GM21619 (cell line): ENCODE measurements around the gene NAA38.
"Not testable (repeated sequence)": the region's sequence is repeated elsewhere in the genome, so short reads cannot be mapped to it uniquely, and the experiment has no call there.

Experiments
- ATAC-seq: cut with Tn5 transposase; IDR thresholded peaks from one replicate; pipeline ENCODE4 v1.9.1; 2021; ENCODE audit not compliant: unreplicated experiment

Gene NAA38

DNA sequence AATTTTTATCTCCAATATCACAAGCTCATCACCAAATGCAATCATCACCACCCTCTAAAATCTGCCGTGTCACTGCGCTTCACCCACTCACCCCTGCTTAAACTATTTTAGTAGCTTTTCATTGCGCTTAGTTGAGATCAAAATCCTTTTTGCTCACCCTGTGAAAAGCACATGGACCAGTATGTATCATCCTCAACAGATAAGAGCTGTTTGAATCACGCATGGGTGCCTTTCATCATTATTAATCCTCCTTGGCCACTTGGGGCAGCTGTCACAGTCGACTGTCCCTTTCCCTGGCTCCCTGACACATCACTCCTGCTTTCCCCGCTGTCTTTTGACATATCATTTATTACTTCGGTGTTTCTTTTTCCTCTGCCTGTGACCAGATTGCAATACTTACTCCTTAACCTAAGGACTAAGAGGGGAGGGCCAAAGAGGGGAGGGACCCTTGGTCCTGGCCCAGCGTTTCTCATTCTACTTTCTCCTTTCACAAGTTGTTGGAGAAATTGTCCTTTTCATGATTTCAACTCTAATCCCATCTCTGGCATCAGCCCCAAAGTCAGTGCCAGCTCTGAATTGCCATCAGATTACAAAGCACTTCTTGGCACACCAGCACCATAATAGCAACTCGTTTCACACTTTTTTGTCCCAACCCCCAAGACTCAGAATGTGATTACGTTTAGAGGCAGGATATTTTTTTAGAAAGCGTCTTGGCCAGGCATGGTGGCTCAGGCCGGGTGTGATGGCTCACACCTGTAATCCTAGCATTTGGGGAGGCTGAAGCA lies 32.0 kb downstream of the NAA38 start:
- ATAC-seq, result no peak

DNA sequence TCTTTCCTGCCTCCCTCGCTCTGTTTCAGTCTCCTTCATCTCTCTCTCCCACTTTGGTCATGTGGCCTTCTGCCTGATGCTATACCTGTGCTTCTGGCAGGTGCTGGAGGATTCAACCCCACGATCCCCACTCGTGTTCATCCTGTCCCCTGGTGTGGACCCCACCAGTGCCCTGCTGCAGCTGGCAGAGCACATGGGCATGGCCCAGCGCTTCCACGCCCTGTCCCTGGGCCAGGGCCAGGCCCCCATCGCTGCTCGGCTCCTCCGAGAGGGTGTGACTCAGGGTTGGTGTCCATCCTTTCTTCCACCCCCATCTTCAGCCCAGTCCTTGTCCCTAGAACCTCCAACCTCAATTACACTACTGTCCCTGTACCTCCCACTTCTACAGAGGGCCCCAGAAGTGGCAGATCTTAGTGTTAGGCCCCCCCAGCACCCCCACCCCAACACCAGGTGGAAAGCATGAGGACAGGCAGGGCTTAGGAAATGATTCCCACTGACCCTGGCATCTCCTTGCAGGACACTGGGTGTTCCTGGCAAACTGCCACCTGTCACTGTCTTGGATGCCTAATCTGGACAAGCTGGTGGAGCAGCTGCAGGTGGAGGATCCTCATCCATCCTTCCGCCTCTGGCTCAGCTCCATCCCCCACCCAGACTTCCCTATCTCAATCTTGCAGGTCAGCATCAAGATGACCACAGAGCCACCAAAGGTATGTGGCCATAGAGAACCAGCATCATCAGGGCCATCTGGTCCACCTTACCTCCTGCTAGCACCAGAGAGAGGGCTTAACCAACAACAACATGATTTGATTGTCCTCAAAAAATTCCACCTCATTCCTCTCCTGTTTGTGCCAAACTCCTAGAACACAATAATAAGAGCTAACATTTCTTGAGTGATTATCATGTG lies 33.1 kb downstream of the NAA38 start:
- ATAC-seq, result no peak

DNA sequence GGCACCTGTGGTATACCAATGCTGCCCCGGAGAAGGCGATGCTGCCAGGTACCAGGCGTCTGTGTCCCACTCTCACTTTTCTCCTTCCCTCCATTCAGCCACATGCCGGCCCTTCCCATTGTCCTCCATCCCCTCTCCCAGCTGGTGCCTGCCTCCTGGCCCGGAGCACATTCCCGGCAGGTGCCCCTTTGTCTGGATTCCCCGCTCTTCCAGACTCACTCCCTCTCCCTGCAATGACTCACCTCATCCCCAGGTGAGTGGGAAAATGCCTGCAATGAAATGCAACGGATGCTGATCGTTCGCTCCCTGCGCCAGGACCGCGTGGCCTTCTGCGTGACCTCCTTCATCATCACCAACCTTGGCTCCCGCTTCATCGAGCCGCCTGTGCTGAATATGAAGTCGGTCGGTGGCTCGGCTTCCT lies 33.8 kb downstream of the NAA38 start:
- no peak for ATAC-seq

DNA sequence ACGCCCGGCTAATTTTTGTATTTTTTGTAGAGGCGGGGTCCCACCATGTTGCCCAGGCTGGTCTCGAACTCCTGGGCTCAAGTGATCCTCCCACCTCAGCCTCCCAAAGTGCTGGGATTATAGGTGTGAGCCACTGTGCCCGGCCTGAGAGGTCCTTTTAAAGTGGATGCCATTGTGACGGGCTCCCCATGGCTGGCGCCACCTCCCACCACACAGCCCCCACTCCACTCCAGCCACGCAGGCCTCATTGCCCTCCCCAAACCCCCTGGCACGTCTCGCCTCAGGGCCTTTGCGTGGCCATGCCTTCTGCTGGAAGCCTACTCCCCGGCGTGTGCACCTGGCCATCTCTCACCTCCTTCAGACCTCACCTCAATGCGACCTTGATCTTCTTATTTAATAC lies 35.2 kb downstream of the NAA38 start:
- no peak for ATAC-seq

DNA sequence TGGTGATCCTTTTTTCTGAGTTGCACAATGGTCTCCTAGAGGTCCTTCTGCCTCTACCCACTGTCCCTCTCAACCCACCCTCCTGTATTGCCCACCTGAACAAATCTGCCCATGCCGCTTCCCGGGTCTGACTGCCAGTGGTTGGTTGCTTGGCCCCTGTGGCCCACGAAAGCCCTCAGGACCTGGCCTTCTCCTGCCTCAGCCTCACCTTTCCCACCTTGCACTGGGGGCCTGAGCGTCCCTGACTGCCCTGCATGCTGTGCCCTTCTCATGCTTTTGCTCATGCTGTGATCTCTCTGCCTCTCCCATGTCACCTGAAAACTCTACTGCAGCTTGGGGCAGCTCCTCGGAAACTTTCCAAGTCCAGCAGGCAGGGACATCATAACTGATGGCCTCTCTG lies 37.1 kb downstream of the NAA38 start:
- ATAC-seq, result no peak

DNA sequence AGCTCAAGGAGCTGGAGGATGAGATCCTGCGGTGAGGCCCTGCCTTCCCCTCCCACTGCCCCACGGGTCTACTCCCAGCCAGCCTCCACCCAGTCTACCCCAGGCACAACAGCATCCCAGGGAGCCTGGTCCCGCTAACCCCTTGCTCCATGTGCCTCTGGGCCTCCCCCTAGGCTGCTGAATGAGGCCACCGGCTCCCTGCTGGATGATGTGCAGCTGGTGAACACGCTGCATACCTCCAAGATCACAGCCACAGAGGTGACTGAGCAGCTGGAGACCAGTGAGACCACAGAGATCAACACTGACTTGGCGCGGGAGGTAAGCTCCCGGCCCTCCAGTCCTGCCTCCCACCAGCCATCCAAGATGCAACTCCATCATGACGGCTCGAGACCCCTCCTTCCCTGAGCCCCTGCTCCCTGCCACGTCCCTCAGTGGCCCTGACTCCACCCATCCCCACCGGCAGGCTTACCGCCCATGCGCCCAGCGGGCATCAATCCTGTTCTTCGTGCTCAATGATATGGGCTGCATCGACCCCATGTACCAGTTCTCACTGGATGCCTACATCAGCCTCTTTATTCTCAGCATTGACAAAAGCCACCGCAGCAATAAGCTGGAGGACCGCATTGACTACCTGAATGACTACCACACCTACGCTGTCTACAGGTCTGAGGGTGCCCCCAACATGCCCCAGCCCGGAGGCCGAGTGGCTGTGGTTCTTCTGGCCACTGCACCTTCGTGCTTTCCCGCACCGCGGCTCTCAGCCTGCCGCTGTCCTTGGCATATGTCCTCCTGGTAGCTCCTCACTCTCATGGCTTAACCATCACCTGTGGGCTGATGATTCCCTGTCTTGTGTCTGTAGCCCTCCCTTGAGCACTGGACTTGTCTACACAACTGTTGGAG lies 38.4 kb downstream of the NAA38 start:
- ATAC-seq, result no peak

DNA sequence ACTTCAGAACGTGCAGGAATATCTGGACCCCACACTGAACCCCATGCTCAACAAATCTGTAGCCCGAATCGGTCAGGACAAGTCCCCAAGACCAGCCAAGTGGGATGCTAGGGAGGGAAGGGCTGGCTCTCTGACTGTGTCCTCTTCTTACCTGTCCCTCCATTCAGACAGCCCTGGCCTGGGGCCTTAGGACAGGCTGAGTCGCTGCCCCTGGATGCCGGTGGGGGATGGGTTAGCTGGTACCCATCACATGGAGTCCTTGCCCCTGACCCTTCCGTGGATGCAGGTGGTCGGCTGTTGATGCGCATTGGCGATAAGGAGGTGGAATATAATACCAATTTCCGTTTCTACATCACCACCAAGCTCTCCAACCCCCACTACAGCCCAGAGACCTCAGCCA lies 39.3 kb downstream of the NAA38 start:
- no peak for ATAC-seq

DNA sequence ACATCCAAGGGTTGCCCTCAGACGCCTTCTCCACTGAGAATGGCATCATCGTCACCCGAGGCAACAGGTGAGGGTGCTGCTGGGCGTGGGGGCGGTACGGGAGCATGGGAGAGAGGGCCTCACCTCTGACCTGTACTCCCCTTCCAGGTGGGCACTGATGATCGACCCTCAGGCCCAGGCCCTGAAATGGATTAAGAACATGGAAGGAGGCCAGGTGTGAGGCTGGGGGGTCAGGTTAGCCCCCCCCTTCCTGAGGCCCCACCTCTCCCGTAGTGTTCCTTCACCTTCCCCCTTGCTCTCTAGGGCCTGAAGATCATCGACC lies 39.8 kb downstream of the NAA38 start:
- no peak for ATAC-seq

DNA sequence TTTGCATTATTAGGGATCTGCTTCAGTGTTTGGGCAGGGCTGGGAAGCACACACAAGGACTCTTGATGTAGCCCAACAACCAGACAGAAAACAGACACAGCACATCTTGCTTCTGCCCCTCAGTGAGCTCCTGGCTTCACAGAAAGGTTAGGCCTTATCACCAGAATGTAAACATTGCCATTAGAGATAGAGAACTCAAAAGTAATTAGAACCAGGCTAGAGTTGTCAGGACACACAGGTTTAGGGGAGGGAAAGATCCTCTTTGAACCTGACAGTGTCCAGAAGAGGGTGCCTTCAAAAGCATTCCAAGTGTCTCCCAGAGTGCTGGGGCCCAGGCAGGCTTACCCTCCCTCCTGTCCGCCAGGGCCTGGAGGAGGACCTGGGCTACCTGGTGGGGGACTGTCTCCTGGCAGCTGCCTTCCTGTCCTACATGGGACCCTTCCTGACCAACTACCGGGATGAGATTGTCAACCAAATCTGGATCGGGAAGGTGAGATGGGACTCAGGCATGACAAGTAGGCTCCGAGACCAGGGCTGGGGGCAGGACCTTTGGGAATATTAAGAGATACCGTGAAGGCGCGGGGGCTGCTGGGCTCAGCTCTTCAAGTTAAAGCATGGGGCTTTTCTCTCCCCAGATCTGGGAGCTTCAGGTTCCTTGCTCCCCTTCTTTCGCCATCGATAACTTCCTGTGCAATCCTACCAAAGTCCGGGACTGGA lies 40.3 kb downstream of the NAA38 start:
- no peak for ATAC-seq

DNA sequence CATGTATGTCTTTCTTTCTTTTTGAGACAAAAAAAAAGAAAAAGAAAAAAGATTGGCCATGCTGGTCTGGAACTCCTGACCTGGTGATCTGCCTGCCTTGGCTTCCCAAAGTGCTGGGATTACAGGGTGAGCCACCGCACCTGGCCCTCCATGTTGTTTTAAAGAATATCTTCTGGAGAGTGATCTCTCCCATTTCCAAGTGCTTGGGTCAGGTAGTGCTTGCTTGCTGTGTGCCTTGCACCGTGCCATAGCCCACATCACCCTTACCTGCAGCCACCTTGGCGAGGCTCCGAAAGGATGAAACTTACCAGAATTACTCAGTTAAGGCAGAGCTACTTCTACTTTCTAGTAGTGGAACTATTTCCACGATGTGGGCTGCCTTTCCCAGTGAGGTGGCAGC lies 42.4 kb downstream of the NAA38 start:
- ATAC-seq, result no peak

DNA sequence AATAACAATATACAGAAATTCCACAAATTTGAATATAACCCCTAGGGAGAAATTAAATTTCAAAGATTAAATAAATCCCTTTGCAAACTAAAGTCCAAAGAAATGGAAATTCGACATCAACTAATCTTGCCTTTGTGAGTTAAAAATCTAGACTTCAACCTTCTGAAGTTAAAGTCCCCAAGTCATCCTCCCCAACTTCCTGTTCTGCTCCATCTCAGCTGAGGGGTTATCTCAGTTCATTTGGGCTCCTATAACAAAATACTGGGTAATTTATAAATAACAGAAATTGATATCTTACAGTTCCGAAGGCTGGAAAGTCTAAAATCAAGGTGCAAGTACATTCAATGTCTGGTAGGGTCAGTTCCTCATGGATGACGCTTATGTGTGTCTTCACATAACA lies 46.1 kb downstream of the NAA38 start:
- ATAC-seq, result no peak

DNA sequence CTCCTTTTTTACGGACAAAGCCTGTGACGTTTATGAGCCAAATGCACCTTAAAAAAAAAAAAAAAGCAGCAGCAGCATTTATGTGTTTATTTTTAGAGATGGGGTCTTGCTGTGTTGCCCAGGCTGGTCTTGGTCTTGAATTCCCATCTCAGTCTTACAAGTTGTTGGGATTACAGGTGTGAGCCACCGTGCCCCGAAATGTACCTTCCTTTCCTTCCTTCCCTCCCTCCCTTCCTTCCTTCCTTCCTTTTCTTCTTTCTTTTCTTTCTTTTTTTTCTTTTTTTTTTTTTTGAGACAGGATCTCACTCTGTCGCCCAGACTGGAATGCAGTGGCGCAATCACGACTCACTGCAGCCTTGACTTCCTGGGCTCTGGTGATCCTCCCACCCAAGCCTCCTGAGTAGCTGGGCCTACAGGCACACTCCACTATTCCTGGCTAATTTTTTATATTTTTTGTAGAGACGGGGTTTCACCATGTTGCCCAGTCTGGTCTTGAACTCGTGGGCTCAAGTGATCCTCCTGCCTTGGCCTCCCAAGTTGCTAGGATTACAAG lies 47.5 kb downstream of the NAA38 start:
- not testable (repeated sequence) for ATAC-seq

DNA sequence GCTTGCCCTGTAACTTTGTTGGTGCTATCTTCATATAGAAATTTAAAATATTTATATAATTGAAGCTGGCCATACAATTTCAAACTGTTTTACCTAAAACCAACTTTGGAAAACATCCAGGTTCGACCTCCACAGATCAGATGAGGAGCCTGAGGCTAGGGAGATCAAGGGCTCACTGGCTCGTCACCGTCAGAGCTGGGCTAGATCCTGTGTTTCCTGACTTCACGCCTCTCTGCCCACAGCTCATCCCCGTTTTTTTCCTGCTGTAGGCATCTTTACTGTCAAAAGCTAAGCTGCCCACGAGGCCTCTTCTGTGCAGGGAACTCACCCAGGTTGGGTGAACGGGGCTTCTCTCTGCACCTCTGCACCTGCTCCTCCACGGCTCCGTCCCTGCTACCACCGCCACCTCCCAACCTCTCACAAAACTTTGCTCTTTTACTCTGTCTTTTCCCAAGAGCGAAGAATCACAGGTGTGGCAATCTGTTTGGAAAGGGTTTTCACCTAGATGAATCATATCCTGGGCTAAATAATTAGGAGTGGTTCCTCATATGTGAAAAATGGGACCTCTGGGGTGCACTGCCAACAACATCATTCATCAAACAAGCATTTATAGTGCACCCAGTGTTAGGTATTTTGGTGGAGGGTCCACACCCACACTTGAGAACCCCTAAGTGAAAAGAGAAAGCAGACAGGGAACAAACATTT lies 48.1 kb downstream of the NAA38 start:
- no peak for ATAC-seq

DNA sequence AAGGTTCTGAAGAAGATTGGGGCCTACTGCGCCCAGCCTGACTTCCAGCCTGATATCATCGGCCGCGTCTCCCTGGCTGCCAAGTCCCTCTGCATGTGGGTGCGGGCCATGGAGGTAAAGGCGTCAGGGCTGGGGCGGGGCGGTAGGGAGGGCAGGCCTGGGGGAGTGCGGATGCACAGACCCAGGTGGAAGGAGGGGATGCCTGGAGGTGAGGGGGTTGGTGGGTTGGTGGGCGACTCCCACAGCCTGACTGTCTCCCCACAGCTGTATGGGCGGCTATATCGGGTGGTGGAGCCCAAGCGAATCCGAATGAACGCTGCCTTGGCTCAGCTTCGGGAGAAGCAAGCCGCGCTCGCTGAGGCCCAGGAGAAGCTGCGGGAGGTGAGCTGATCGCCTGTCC lies 50.2 kb downstream of the NAA38 start:
- ATAC-seq, result no peak
